GM19193 (cell line): Measurements from ENCODE around the gene AHCY.

Experiments used
- POLR2A ChIP-seq: IDR thresholded peaks from 4 replicates; pipeline ENCODE4 v1.6.1; 2011; ENCODE audit not compliant: insufficient read depth, insufficient read length; ENCODE audit errors: extremely low read depth

The AHCY gene

GRCh38 chr20:34322267-34323105 lies 19.3 kb upstream of the AHCY start:
- no peak for TF ChIP-seq POLR2A

DNA sequence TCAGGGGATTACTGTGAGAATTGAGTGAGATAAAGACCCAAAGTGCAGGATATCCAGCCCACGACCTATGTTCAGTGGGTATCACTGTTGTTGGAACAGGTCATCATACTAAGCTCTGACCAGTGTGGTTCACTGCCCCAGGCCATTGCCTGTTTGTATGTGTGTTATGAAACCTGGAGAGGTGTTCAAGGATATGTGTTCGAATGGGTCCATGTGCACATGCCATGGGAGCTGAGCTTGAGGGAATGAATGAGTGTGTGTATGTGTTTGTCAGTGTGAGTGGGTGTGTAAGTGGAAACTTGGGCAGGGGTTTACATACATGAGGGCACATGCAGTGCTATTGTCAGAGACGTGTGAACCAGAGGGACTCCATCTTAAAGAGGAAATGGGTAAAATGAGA lies 17.7 kb upstream of the AHCY start:
- no peak for TF ChIP-seq POLR2A

DNA sequence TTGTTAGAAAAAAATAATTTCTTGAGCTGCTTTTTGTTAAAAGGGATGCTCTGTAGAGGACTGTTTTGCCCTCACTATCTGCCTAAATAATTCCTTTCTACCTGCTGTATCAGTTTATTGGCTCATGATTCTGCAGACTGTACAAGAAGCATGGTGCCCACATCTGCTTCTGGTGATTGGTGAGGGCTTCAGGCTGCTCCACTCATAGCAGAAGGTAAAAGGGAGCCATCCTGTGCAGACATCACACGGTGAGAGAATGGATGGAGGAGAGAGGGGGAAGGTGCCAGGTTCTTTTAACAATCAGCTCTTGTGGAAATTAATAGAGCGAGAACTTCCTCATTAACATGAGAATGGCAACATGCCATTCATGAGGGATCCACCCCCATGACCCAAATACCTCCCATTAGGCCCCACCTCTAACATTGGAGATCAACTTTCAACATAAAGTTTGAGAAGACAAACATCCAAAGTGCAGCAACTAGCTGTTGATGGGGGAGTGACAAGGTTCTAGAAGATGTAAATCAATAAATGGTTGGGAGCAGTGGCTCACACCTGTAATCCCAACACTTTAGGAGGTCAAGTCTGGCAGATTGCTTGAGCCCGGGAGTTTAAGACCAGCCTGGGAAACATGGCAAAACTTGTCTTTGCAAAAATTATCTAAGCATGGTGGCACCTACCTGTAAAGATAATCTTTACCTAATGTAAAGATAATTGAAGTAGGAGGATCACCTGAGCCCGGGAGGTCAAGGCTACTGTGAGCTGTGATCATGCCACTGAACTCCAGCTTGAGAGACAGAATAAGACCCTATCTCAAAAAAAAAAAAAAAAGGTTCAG lies 15.7 kb upstream of the AHCY start:
- no peak for TF ChIP-seq POLR2A

DNA sequence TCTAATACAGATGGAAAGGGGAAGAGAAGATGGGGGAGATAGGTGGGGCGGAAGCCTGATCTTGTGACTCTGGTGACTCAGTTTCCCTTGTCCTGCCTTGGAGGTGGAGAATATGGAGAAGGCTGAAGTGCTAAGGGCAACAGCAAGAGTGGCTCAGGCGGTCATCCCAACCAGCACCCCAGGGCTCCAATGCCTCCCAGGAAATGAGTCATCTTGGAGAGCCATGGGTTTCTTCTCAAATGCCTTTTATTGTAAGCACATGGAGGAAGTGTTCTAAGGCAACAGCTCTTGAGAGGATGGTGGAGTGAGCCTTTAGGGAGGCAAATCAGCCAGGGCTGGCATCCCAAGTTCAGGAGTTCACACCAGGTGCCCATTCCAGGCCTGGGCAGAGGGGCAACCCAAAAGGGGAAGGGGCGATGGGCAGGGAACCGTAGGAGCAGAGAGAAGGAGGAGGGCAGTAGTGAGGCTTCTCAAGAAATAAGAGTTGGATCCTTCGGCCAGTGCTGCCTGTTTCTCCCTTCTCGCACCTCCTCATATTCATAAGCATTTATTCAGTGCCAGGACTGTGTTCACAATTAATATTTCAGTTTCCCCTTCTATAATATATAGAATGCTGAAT lies 13.2 kb upstream of the AHCY start:
- no peak for TF ChIP-seq POLR2A

DNA sequence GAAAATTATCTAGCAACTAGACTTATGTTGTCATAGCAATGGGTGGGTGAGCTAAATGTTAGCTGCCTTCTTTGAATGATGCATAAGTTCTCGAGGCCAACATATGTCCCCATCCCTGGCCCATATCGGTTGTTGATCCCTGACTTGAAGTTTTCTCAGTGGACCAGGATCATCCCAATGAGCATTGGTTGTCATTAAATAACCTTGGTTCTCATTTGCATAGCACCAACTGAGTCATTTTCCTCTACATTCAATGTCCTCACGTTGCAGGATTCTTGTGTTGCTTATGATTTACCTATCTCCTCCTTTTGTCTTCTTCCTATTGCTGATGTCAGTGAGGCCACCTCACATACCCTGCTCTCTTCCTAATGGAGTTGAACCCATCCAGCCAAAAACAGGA lies 12.1 kb upstream of the AHCY start:
- no peak for TF ChIP-seq POLR2A

DNA sequence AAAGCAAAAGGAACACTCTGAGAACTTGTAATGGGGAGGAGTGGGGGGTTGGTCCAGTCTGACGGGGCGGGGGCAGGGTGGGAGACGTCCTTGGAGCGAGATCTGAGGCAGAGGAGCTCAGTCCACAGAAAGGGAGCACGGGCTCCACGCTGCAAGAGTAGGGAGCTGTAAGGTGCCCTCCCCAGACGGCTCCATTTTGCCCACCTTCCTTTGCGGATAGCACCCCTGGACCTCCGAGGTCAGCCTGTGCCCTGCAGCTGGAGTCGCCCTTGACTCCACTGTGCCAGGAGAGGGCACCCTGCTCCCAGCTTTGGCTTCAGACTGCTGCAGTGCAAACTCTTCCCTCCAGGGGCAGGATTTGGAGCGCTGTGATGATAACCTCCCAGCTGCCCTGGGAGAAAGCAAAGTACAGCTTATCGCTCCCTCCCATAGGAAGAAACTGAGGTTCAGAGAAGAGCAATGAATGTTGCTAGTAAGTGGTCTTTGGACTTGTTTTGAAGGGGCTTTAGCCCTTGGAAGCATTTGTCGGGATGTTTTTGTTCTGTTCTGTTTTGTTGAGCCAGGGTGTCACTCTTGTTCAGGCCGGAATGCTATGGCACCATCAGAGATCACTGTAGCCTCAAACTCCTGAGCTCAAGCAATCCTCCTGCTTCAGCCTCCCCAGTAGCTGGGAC lies 9.5 kb upstream of the AHCY start:
- TF ChIP-seq POLR2A, result no peak

GRCh38 chr20:34312024-34312460 lies 8.9 kb upstream of the AHCY start:
- TF ChIP-seq POLR2A, result no peak

- TF ChIP-seq POLR2A, result no peak
Observed at GRCh38 chr20:34311118-34312023, 8.2 kb upstream of the AHCY start.

DNA sequence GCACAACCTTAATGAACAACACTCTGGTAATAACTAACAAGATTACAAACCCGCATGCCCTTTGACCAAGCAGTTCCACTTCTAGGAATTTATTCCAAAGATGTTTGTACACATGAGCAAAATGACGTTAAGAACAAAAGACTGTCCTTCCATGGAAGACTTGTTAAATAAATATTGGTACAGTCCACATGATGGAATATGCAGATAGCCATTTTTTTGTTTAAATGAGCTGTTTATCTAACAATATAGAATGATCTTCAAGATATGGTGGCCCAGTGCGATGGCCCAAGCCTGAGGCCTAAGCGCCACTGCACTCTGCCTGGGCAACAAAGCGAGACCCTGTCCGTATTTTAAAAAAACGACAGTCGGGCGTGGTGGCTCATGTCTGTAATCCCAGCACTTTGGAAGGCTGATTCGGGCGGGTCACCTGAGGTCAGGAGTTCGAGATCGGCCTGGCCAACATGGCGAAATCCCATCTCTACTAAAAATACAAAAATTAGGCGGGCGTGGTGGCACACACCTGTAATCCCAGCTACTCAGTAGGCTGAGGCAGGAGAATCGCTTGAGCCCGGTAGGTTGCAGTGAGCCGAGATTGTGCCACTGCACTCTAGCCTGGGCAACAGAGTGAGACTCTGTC lies 7.4 kb upstream of the AHCY start:
- no peak for TF ChIP-seq POLR2A

GRCh38 chr20:34309691-34310090 lies 6.5 kb upstream of the AHCY start:
- TF ChIP-seq POLR2A, result no peak

DNA sequence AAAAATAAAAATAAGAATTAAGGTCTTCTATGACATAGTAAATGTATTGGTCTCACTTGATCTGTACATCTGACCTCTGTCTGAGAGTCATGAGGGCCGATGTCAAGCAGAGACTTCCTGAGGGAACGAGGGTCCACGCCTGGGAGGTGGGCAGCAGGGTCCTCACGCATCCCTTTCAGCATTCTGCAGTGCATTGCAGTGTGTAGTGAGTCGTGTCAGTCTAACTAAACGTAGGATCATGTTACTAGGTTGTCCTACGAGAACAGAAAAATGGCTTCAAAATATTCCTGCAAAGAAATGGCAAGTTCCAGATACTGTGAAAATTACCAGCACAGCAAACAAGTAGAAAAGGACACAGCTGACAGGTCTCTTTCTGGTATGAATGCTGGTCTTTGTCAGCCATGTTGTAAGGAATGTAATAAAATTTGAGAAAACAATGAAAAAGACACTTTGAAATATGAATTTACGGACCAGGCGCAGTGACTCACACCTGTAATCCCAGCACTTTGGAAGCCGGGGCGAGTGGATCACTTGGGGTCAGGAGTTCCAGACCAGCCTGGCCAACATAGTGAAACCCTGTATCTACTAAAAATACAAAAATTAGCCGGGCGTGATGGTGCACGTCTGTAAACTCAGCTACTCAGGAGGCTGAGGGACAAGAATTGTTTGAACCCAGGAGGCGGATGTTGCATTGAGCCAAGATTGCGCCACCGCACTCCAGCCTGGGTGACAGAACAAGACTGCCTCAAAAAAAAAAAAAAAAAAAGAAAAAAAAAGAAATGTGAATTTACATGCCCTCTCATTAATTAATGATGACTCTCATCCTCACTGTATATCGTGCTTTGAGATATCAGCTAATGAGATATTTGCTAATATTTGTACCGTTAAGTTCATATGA lies 2.4 kb upstream of the AHCY start:
- TF ChIP-seq POLR2A, result no peak

GRCh38 chr20:34302312-34302722 lies 838 bp downstream of the AHCY start:
- TF ChIP-seq POLR2A, result no peak

- no peak for TF ChIP-seq POLR2A
Observed at GRCh38 chr20:34301587-34302311, 1.4 kb downstream of the AHCY start.
